GM12801 (cell line): Measurements from ENCODE around the gene SHISA7.

Experiments
- TF ChIP-seq, protein P1 (sequence below): IDR thresholded peaks from one replicate; pipeline ENCODE4 v1.5.1; 2011; ENCODE audit warnings: control low read depth; ENCODE audit not compliant: insufficient read length; ENCODE audit errors: extremely low read depth

The SHISA7 gene

GRCh38 chr19:55482967-55483705 lies 40.0 kb upstream of the SHISA7 start:
- TF ChIP-seq, protein P1, sequence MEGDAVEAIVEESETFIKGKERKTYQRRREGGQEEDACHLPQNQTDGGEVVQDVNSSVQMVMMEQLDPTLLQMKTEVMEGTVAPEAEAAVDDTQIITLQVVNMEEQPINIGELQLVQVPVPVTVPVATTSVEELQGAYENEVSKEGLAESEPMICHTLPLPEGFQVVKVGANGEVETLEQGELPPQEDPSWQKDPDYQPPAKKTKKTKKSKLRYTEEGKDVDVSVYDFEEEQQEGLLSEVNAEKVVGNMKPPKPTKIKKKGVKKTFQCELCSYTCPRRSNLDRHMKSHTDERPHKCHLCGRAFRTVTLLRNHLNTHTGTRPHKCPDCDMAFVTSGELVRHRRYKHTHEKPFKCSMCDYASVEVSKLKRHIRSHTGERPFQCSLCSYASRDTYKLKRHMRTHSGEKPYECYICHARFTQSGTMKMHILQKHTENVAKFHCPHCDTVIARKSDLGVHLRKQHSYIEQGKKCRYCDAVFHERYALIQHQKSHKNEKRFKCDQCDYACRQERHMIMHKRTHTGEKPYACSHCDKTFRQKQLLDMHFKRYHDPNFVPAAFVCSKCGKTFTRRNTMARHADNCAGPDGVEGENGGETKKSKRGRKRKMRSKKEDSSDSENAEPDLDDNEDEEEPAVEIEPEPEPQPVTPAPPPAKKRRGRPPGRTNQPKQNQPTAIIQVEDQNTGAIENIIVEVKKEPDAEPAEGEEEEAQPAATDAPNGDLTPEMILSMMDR, result no peak

DNA sequence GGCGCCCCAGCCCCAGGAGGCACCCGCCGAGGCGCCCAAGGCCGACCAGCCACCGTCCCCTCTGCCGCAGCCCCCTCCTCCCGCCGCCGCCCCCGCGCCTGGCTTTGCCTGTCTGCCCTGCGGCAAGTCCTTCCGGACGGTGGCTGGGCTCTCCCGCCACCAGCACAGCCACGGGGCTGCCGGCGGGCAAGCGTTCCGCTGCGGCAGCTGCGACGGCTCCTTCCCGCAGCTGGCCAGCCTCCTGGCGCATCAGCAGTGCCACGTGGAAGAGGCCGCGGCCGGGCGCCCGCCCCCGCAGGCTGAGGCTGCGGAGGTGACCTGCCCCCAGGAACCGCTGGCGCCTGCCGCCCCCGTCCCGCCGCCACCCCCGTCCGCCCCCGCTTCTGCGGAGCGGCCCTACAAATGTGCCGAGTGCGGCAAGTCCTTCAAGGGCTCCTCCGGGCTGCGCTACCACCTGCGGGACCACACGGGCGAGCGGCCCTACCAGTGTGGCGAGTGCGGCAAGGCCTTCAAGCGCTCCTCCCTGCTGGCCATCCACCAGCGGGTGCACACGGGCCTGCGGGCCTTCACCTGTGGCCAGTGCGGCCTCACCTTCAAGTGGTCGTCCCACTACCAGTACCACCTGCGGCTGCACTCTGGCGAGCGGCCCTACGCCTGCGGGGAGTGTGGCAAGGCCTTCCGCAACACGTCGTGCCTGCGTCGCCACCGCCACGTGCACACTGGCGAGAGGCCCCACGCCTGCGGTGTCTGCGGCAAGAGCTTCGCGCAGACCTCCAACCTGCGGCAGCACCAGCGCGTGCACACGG lies 39.3 kb upstream of the SHISA7 start:
- TF ChIP-seq, protein P1, result no peak

DNA sequence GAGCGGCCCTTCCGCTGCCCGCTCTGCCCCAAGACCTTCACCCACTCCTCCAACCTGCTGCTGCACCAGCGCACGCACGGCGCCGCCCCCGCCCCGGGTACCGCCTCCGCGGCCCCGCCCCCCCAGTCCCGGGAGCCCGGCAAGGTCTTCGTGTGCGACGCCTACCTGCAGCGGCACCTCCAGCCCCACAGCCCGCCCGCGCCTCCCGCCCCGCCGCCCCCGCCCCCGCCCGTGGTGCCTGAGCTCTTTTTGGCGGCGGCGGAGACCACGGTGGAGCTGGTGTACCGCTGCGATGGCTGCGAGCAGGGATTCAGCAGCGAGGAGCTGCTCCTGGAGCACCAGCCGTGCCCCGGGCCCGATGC lies 38.7 kb upstream of the SHISA7 start:
- TF ChIP-seq, protein P1, result no peak

DNA sequence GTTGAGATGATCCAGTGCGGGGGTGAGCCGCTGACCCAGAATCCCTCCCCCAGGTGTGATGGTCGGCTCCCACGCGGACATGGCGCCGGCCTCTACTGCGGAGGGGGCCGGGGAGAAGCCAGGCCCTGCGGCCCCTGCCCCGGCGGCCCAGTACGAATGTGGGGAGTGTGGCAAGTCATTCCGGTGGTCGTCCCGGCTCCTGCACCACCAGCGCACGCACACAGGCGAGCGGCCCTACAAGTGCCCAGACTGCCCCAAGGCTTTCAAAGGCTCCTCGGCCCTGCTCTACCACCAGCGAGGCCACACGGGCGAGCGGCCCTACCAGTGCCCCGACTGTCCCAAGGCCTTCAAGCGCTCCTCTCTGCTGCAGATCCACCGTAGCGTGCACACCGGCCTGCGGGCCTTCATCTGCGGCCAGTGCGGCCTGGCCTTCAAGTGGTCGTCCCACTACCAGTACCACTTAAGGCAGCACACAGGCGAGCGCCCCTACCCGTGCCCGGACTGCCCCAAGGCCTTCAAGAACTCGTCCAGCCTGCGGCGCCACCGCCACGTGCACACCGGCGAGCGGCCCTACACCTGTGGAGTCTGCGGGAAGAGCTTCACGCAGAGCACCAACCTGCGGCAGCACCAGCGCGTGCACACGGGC lies 38.2 kb upstream of the SHISA7 start:
- TF ChIP-seq, protein P1, result no peak

DNA sequence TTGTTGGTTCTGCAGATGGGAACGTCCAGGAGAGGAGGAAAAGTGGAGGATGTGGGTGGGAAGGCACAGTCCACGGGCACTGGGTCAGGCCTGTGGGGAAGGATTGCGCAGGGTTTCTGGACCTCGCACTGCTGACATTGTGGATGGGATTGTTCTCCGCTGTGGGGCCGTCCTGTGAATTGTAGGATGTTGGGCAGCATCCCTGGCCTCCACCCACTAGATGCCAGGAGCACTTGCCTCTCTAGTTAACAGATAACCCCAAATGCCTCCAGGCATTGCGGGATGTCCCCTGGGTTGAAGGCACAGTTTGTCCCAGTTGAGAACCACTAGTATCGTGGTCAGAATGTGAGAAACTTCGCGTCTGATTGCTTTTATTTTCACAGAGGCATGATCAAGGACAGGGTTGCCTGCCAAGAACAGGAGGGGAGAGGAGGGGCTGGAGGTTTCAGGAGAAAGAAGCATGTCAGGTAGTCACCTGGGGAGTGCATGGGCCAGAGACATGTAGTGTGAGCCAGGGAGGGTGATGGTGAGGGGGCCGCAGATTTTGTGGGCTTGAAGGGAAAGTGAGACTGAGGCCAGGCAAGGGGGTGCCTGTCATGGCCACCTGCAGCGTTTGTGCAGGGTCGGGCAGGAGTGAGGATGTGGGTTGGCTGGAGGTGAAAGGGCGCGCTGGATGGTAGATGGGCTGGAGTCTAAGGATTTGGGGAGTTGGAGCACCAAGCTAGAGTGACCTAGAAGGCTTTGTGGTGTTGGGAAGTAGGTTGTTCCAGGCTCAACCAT lies 36.5 kb upstream of the SHISA7 start:
- TF ChIP-seq, protein P1, result no peak

- TF ChIP-seq, protein P1, result no peak
Measured at GRCh38 chr19:55479045-55479444, 35.9 kb upstream of the SHISA7 start.

DNA sequence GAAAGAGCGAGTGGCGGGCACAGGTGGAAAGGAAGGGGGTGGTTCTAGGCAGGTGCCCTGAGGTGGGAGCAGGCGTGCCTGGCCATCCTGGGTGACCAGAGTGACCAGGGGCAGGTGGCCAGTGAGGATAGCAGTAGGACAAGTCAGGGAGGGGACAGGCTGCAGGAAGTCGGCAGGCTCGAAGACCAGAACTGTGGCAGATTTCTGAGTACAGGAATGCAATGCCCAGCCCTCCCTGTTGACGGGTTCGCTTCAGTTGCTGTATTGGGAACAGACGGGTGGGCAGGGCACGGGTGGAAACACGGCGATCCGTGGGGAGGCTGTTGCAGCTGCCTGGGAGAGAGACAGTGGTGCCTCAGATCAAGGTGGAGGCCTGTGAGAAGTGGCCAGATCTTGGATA lies 35.3 kb upstream of the SHISA7 start:
- TF ChIP-seq, protein P1, result no peak
